RPMI7951 (cell line): ENCODE measurements around the gene PRDX1. TPM values are rescaled to one million over a fixed set of nuclear protein-coding genes. Genes with fewer than 3 reads are reported as not detected.
A peak's percentile ranks its signal among the peaks of the same experiment; 100 is the strongest.

Experiments
- DNase-seq: peaks from one replicate; pipeline ENCODE4 v3.0.0-alpha.2; 2012; ENCODE audit warnings: low read depth
- total RNA-seq: library from RNA; depleted of rRNA; stranded (reverse); fragments of >200 nt; shearing (Covaris generic); gene quantifications from 2 replicates; pipeline ENCODE4 v1.2.3, GENCODE V29; 2014; rRNA removed

The PRDX1 gene
- 948 and 962 TPM in 2 replicates for total RNA-seq

DNA sequence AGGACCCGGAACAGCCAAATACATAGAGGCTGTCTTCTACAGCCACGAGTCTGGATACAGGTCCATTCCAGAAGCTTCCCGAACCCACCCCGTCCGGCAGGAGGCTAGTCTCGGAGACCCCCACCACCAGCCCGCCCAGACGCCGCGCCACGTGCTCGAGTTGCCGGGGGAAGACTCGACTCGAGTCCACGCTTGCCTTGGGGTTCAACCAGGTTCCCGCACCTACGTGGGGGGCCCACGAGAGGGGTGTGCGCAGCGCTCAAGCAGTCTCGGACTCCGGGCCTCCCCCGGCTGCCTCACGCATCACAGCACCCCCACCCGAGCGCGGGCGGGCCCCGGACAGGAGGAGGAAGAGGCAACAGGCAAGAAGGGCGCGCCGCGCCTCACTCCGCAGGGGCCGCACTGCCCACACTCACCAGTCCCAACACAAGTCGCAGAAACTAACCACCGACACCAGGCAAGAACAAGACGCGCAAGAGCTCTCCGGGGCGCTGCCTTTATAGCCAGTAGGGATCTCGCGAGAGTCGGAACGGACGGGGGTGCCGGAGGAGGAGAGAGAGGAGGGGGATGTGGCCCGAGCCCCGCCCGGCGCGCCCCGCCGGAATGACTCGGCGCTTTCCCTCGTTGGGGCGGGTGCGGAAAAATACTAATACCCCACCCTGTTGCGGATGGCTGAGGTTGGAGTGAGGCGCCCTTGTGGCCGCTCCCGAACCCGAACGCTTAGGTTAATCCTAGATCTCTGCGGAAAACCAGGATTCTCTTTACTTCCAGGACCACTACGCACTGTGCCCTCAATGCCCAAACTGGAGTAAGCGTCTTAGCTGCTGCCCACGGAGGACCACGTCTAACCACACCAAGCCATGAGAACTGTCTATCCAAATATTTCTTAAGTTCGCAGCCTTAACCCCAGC is at the start of gene PRDX1:
PRDX1 (minus strand) TSS at position 472 of the 911 bp plus-strand sequence. CDS start 2,841 bp downstream, outside the sequence.
- peak; percentile 96 for DNase-seq

DNA sequence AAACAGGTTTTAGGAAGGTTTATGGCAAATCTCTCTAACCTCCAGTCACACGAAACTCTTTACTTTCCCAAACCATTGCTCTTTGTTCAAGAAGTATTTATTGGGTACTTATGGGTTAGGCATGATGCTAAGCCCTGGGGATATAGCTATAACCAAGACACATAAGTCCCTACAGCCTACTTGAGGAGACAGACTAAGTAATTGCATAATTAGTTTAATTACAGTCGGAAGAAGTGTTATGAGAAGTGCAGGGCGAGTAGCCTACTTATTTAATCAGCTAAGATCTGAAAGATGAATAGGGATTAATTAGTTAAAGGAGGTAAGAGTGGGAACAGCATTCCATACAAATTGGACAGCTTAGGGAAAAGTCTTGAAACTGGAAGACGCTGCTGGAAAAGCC is 48.9 kb upstream of the PRDX1 start:
- DNase-seq = no peak

DNA sequence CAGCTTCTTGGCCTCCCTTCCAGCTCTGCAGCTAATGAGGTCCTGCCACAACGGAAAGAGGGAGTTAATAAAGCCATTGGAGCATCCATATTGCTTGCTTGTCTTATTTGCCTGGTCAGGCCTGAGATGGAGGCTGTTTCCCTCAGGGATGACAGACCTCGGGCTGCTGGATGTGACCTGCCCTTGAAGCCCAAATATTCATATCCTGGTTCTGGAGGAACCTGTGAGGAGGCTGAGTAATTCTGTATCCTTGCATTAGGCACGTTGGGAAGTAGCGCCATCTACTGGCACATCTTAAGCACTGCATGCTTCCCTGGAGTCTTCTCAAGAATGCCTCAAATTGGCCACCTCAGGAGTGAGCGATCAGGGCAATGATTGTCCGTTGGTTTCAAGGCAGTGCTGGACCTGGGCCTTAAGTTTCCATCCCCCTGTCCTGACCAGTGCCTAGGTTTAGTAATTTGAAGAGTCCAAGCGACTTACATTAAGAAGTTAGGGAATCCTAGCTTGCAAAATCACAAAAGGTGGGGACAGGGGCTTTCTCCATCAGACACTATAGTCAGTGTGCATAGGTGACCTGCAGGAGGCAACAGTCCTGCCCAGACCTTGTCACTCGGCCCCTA is 48.4 kb upstream of the PRDX1 start:
- peak; percentile 67 for DNase-seq

DNA sequence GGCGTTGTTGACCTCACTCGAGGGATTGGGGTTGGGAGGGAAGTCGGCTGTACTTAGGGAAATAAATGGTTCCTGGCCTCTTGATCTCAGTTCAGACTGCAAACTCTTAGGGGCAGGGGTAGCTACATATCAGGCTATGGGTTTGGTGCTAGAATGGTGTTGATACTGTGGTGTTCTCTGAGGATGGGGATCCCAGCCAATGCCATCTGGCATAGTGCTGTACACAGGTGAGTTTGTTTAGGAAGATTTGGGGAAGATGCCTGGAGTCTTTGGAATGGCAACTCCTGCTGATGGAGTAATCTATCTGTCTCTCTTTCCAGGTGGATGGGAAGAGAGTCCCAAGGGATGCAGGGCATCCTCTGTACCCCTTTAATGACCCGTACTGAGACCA is 47.9 kb upstream of the PRDX1 start:
- no peak for DNase-seq

DNA sequence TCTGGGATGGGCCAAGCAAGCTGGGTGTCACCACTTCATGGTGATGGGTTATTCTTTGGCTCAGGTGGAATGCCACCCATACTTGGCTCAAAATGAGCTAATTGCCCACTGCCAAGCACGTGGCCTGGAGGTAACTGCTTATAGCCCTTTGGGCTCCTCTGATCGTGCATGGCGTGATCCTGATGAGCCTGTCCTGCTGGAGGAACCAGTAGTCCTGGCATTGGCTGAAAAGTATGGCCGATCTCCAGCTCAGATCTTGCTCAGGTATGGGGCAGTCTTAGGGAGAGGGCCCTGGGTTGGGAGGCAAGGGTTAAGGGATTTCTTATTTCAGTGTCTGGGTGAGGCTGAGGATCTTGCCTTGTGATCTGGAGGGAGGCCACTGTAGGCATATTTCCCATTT is 46.7 kb upstream of the PRDX1 start:
- no peak for DNase-seq

DNA sequence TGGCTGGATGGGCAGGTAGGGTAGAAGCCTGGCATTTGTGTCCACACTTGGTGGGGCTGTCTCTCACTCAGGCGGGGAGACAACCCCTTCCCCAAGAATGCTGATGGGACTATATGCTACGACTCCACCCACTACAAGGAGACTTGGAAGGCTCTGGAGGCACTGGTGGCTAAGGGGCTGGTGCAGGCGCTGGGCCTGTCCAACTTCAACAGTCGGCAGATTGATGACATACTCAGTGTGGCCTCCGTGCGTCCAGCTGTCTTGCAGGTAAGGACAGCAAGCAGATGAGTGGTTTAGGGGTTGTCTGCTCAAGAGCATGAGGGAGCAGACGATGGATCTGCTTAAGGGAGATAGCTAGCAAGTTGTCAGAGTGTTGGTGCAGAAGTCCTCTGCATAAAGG is 46.2 kb upstream of the PRDX1 start:
- DNase-seq = no peak

DNA sequence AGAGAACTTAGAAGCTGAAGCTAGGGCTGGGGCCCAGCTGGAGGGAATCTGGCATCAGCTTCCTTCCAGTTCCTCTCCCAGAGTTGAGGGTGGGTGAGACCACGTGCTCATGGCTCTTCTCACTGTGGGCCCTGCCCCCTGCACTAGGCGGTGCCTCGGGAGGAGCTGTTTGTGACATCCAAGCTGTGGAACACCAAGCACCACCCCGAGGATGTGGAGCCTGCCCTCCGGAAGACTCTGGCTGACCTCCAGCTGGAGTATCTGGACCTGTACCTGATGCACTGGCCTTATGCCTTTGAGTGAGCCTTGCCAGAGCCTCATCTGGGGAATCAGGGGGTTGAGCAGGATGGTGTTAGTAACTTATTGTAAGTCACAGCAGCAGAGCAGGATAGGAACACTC is 45.0 kb upstream of the PRDX1 start:
- no peak for DNase-seq

DNA sequence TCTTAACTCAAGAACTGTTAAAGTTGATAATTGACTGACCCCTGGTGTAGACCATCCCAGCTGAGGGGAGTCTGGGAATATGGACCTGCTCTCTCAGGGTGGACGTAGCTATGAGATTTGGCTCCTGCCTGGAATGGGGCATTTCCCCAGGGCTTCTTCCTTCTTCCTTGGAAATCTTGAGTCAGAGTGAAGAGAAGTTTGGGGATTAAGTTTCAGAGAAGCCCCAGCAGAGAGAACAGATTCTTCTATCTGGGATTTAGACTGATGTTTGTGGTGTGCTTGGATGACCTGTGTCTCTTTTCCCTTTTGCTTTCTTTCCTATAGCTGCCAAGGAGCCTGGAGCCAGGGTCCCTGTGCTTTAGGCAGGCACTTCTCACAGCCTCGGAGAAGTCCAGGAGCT is 42.2 kb upstream of the PRDX1 start:
- DNase-seq = no peak

DNA sequence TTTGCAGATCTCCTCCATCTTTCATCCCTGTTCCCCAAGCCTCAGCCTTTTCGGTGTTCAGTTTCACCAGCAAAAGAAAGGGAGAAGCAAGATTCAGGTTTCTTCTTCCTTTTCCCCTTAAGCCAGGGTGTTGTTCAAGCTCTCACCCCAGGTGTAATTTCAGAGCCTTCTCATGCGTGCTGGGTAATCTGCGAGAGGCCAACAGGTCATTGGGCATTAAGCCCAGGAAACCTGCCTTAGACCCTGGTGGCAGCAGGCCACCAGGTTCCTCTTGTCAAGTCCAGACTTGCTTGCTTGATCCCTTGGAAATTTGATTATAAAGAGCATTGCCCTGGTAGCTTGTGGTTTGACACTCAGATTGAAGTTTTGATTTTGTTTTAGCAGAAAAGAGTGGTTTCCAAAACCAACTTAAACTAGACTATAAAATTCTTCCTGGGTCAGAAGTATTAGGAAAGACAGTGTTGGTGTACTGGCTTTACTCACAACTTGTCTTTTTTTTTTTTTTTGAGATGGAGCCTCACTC is 35.8 kb upstream of the PRDX1 start:
- no peak for DNase-seq

DNA sequence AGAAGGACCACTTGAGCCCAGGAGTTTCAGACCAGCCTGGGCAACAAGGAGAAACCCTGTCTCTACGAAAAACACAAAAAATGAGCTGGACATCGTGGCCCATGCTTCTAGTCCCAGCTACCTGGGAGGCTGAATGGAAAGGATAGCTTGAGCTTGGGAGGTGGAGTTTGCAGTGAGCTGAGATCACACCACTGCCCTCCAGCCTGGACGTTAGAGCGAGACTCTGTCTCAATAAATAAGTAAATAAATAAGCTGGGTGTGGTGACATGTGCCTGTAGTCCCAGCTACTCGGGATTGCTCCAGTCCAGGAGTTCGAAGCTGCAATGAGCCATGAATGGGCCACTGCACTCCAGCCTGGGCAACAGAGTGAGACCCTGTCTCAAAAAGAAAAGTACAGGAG is 32.5 kb upstream of the PRDX1 start:
- DNase-seq = no peak

DNA sequence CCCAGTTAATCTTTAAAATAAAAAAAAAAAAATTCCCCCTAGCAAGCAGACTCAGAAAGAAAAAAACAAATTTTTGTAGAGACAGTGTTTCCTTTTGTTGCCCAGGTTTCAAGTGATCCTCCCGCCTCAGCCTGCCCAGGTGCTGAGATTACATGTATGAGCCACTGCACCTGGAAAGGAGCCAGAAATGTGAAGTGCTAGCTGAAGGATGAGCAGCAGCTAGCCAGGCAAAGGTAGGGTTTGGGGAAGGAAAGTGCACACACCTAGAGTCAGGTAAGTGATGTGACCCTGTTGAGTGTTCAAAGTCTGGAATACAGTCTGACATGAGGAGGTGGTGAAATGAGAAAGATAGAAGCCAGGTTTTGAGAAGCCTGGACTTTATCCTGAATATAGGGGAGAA is 30.6 kb upstream of the PRDX1 start:
- DNase-seq = no peak

DNA sequence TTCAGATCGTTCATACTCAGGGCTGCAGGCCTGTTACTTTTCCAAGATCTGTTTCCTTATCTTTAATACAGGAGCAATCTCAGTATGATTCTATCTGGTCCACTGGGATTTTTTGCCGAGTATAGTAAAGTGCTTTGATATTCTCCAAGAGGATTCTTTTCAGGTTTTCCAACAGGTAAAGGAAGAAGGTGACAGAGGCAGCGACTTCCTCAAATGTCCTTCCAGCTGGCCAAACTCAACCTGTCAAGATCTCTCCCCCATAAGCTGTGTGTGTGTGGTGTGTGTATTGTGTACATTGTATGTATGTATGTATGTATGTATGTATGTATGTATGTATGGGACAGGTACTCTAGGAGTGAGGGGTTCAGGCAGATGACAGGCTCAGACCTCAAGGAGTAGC is 30.0 kb upstream of the PRDX1 start:
- DNase-seq = no peak

DNA sequence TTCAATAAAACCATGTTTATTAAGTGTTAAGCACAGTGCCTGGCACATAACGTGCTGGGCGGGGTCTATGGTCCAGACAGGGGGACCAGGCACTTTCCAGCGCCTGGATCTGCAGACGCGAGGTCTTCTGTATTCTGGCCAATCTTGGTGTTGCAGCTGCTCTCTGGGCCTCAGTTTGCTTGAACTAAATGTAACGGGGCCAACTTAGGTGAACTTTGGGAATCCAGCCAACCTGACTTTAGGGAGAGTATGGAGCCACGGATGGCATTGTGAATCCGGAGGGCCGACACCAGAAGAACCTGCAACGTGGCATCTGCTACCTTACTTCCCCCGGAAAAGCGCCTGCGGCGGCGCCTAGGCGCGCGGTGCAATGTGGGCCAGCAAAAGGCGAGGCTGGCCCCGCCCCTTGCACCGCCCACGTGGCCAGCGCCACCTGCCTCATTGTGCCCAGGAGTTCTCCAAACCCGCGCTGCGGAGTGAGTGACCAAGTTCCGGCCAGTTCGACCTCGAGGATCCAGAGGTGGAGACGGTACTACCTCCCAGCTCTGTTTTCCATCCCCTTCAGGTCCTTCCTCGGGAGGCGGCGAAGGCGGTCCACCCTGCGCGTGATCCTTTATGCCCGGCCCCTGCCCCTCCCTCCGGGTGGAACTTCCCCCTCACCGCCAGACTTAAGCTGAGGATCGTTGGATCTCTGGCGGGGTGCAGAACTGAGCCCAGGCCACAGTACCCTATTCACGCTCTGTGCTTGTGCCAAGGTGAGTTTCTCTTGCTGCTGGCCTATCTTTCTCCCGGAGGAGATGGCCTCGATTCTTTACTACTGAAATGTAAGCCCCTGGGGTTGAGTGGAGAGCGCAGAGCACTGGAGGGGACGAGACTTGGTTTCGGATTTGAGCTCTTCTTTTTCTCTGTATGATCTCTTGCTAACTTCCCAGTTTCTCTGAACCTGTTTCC is 29.0 kb upstream of the PRDX1 start, which contains the start of gene AKR1A1:
AKR1A1 (plus strand) TSS at position 426 of the 951 bp plus-strand sequence. CDS start 10,969 bp downstream, outside the sequence.
- DNase-seq = peak; percentile 88

DNA sequence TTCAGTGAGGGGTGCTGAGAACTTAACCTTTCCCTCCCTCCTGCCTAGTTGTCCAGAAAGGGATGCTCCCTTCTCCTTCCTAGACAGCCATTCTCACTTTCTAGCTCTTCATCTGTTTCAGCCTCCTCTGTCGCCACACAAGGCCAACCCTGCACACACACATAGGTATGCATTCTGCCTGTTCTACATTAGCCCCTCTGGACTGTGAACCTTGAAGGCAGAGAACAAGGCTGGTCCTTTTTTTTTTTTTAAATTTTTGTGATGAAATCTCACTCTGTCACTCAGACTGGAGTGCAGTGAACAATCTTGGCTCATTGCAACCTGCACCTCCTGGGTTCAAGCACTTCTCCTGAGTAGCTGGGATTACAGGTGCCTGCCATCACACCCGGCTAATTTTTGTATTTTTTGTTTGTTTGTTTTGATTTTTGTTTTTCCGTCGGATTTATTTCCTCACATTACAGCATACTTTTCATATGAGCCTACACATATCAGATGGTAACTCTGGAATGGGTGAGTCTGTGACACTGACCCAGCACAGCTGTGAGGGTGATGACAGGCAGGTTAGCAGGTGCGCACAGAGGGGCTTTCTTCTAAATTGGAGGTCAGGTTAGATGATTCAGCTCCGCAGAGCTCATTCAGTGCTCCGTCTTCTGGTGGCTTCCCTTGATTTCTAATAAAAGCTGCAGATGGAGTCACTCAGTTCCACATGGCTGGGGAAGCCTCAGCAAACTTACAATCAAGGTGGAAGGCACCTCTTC is 24.0 kb upstream of the PRDX1 start:
- no peak for DNase-seq

DNA sequence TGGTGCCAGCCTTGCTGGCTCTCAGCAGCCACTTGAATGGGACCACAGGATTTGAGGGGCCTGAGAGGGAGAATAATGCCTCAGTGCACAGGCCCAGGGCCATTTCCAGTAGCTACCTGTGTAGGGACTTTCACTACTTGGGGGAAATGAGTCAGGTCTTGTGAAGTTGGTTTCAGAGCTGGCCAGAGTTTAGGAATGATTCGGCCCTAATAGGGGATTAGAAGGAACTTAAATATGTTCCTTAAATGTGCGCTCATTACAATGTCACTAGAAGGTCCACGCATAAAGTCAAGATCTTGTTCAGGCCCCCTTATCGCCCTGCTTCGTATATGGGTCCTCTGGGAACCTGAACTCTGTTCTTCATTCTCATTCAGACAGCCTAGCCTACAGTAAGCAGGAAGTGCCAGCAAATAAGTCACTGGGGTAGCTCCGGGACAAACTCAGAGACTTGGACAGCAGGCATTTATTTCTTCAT is 23.4 kb upstream of the PRDX1 start:
- no peak for DNase-seq

DNA sequence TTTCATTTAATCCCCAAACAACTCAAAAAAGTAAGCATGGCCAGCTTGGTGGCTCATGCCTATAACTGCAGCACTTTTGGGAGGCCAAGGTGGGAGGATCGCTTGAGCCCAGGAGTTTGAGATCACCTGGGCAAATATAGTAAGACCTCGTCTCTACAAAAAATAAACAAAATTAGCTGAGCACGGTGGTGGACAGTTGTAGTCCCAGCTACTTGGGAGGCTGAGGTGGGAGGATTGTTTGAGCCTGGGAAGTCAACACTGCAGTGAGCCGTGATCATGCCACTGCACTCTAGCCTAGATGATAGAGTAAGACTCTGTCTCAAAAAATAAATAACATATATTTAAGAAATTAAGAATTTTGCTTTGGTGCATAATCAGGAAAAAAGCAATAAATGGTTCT is 22.8 kb upstream of the PRDX1 start:
- no peak for DNase-seq

DNA sequence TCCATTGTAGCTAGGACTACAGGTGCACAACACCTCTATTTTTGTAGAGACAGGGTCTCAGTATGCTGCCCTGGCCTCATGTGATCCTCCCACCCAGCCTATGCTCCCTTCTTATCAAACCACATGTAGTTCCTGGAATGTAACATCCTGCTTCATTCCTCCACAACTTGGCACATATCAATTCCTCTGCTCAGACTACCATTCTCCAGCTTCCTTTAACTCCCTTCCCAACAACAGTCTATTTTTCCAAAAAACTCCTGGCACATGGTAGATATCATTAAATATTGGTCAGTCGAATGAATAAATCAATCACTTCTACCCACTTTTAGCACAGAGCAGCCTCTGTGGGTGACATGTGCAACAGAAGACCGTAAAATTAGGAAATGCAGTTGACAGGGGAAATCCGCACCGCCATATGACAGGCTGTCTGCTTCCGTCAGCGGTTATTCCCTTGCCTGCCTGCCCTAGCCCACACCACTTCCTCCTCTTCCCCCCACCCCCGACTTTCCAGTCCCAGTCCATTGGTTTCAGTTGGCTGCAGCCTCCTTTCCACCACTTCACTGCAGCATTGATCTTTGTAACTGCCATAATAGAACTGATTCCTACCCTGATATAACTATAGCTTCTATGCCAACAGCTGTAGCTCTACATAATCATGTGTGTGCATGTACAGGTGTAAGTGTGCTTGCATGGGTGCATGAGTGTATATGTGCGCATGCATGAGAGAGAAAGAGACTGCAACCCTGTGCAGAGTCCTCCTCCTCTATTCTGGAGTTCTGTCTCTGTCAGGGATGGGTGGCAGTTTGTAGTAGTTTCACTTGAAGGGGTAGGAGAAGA is 22.1 kb upstream of the PRDX1 start:
- peak; percentile 45 for DNase-seq

DNA sequence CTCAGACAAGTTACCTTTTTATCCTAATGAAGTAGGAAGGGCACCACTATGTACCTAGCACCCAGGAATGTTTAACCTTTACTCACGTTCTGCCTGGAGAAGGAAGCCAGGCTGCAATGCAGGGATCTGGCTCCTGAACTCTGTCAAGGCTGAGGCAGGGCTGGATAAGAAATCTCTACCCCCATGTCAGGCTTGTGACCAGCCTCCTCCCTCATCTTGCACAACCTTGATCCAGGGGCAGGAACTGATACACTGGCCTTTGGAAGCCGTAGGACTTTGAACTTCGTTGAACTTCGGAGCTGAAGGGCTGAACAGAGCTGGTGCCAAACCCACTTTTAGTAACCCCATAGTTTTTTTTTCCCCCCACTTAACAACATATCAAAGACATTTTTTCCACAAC is 20.9 kb upstream of the PRDX1 start:
- no peak for DNase-seq

DNA sequence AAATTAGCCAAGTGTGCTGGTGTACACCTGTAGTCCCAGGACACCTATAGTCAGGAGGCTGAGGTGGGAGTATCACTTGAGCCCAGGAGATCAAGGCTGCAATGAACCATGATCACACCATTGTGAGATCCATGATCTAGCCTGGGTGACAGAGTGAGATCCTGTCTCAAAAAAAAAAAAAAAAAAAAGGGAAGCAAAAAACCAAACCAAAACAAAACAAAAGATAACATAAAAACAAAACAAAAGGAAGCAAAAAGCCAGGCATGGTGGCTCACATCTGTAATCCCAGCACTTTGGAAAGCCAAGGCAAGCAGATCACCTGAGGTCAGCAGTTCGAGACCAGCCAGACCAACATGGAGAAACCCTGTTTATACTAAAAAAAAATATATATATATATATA is 19.5 kb upstream of the PRDX1 start:
- no peak for DNase-seq

DNA sequence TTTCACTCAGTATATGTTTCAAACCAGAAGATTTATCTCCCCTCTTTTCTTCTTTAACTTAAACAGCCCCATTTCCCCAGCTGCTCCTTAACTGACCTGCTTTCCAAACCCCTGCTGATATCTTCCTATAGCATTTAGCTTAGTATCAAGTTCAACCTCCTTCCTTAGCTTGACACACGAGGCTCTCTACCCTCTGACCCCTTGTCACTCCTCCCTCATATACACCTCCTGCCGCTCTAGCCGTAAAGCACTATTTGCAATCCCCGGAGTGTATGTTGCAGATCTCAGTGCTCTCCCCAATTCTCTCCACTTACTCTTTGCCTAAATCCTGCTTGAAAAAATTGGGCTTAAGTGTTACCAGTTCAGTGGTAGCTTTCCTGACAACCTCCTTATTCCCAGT is 15.2 kb upstream of the PRDX1 start:
- DNase-seq = no peak
